K562 (cell line): Measurements from ENCODE around the gene ROR2. TPM values are rescaled to one million over a fixed set of nuclear protein-coding genes. Genes with fewer than 3 reads are reported as not detected.

Experiments
- ATAC-seq: fragments of 200-7000 bp; cut with Tn5 transposase; 3 replicates; pipeline ENCODE4 v1.9.1; 2020; ENCODE audit warnings: moderate library complexity
- BruUV-seq: library from RNA; stranded (reverse); fragments of 400-500 nt; replicated peaks from 2 replicates; lab custom pipeline; 2021; lab: Mats Ljungman, UMichigan
- CTCF ChIA-PET: fragments of 300-600 bp; formaldehyde crosslinking; extraction: SDS; loops from one replicate; lab custom pipeline; 2021; ENCODE audit warnings: low intra/inter-chr PET ratio; lab: Yijun Ruan, JAX
- POLR2A ChIA-PET: fragments of 300-600, 350-650 bp; sonication (Branson Sonifier 250); formaldehyde crosslinking; extraction: SDS; loops from one replicate; lab custom pipeline; 2021; ENCODE audit warnings: antibody characterized with exemption, inconsistent platforms; lab: Yijun Ruan, JAX
- DNase-seq, 4 experiments: peaks; one replicate each; pipeline versions ENCODE4 v3.0.0 to v3.0.0-alpha.2; 2011 to 2018; ENCODE audit warnings: low spot score in 3 of 4, mixed read lengths in 3 of 4; ENCODE audit errors: extremely low read depth in 1 of 4
- FAIRE-seq: peaks from 2 replicates; lab custom pipeline; 2011; peaks lifted over from hg19 to GRCh38; lab: Jason Lieb, UNC
- H2AFZ ChIP-seq: 2 replicates; pipeline ENCODE4 v1.6.0; 2011; ENCODE audit warnings: low read depth, low read length, control low read depth, inconsistent platforms
- H3K27ac ChIP-seq: fragments of 200-600 bp; 3 replicates; pipeline ENCODE4 v1.8.0; 2011; ENCODE audit warnings: low read depth, mild to moderate bottlenecking, control low read depth, inconsistent platforms, low read length, moderate library complexity, mixed read lengths; ENCODE audit errors: extremely low read depth
- H3K27me3 ChIP-seq, 2 experiments: fragments of 300-600 bp in 1 of 2; 2 replicates in 1 of 2; 3 replicates in 1 of 2; pipeline versions ENCODE4 v1.6.0 to v1.8.0; 2011; ENCODE audit warnings: inconsistent platforms in 2 of 2, low read length in 2 of 2, mild to moderate bottlenecking in 1 of 2, mixed read lengths in 1 of 2, moderate library complexity in 1 of 2; ENCODE audit not compliant: control insufficient read depth in 2 of 2, insufficient read depth in 2 of 2
- H3K36me3 ChIP-seq: fragments of 300-600 bp; 3 replicates; pipeline ENCODE4 v1.8.0; 2011; ENCODE audit warnings: mild to moderate bottlenecking, low read length, inconsistent platforms; ENCODE audit not compliant: control insufficient read depth, insufficient read depth
- H3K4me1 ChIP-seq, 2 experiments: fragments of 200-600 bp in 1 of 2; replicated peaks in 1 of 2; 2 replicates in 1 of 2; 3 replicates in 1 of 2; pipeline versions ENCODE4 v1.5.1 to v1.8.0; 2011; ENCODE audit warnings: inconsistent platforms in 2 of 2, low read length in 2 of 2, mild to moderate bottlenecking in 1 of 2, mixed read lengths in 1 of 2, moderate library complexity in 1 of 2; ENCODE audit not compliant: control insufficient read depth in 2 of 2, insufficient read depth in 2 of 2
- H3K4me2 ChIP-seq: 2 replicates; pipeline ENCODE4 v1.6.1; 2011; ENCODE audit warnings: low read length, control low read depth, inconsistent platforms, mixed read lengths; ENCODE audit not compliant: insufficient read depth
- H3K4me3 ChIP-seq: fragments of 200-600 bp; sonication (generic), shearing (Covaris generic); 2 replicates; pipeline ENCODE4 v1.5.1; 2016; ENCODE audit warnings: control low read depth, inconsistent platforms
- H3K79me2 ChIP-seq: fragments of 200-600 bp; 3 replicates; pipeline ENCODE4 v1.8.0; 2011; ENCODE audit warnings: low read length, inconsistent platforms; ENCODE audit not compliant: control insufficient read depth, insufficient read depth
- H3K9ac ChIP-seq, 2 experiments: 2 replicates each; pipeline versions ENCODE4 v1.6.0 to v1.6.1; 2011; ENCODE audit warnings: low read depth in 2 of 2, low read length in 2 of 2, control low read depth in 1 of 2, inconsistent platforms in 1 of 2, mild to moderate bottlenecking in 1 of 2, mixed read lengths in 1 of 2; ENCODE audit not compliant: insufficient read depth in 1 of 2
- H3K9me1 ChIP-seq: one replicate; pipeline ENCODE4 v1.6.0; 2011; ENCODE audit warnings: inconsistent platforms, mild to moderate bottlenecking, low read length, moderate library complexity; ENCODE audit not compliant: control insufficient read depth, insufficient read depth
- H3K9me3 ChIP-seq: replicated peaks from 2 replicates; pipeline ENCODE4 v1.5.1; 2011; ENCODE audit warnings: low read depth, low read length, inconsistent platforms; ENCODE audit not compliant: control insufficient read depth, insufficient read depth
- H4K20me1 ChIP-seq: replicated peaks from 2 replicates; pipeline ENCODE4 v1.6.1; 2011; ENCODE audit warnings: low read length, inconsistent platforms, mixed read lengths; ENCODE audit not compliant: control insufficient read depth, insufficient read depth
- CBX2 ChIP-seq: fragments of 200-600 bp; sonication (generic); IDR thresholded peaks from one replicate; pipeline ENCODE4 v1.6.1; 2012; ENCODE audit warnings: mild to moderate bottlenecking, low read length, inconsistent platforms; ENCODE audit not compliant: insufficient read depth, poor library complexity, severe bottlenecking
- FIP1L1 ChIP-seq: fragments of 200-400 bp; formaldehyde crosslinking; IDR thresholded peaks from 2 replicates; pipeline ENCODE4 v1.6.1; 2018; ENCODE audit warnings: mild to moderate bottlenecking, low read depth, low read length; ENCODE audit not compliant: poor library complexity, severe bottlenecking
- HEY1 ChIP-seq: fragments of 250-450 bp; sonication (Bioruptor Pico); IDR thresholded peaks from 2 replicates; pipeline ENCODE4 v1.5.0; 2020; ENCODE audit warnings: mild to moderate bottlenecking, moderate library complexity, borderline replicate concordance
- MECOM ChIP-seq: fragments of 250-450 bp; sonication (Bioruptor Pico); IDR thresholded peaks from 2 replicates; pipeline ENCODE4 v1.8.0; 2022; ENCODE audit warnings: inconsistent platforms
- RCOR1 ChIP-seq, 2 experiments: IDR thresholded peaks; 2 replicates each; pipeline ENCODE4 v1.6.1; 2012; ENCODE audit warnings: low read depth in 2 of 2, low read length in 2 of 2, borderline replicate concordance in 1 of 2, improper control_type of control experiment in 1 of 2
- RNF2 ChIP-seq: sonication (generic); IDR thresholded peaks from 2 replicates; pipeline ENCODE4 v1.6.1; 2016
- RNF219 ChIP-seq: fragments of 250-450 bp; sonication (Bioruptor Pico); IDR thresholded peaks from 2 replicates; pipeline ENCODE4 v1.5.0; 2022; ENCODE audit warnings: mild to moderate bottlenecking
- SETDB1 ChIP-seq: IDR thresholded peaks from one replicate; pipeline ENCODE4 v1.6.1; 2012; ENCODE audit warnings: low read length, control low read depth, inconsistent platforms
- TCF7 ChIP-seq: sonication (generic); IDR thresholded peaks from 2 replicates; pipeline ENCODE4 v1.6.1; 2016; ENCODE audit warnings: antibody characterized with exemption, borderline replicate concordance
- TRIM25 ChIP-seq: fragments of 450-650 bp; IDR thresholded peaks from 2 replicates; pipeline ENCODE4 v1.7.0; 2016; ENCODE audit warnings: borderline replicate concordance
- ZBTB1 ChIP-seq: sonication (generic); formaldehyde crosslinking; IDR thresholded peaks from 2 replicates; pipeline ENCODE4 v1.8.1; 2023; ENCODE audit warnings: missing genetic modification reagents, low read depth, mild to moderate bottlenecking, borderline replicate concordance
- ZC3H8 ChIP-seq: fragments of 450-650 bp; IDR thresholded peaks from 2 replicates; pipeline ENCODE4 v1.6.1; 2017
- ZNF3 ChIP-seq: fragments of 250-450 bp; sonication (Bioruptor Pico); IDR thresholded peaks from 2 replicates; pipeline ENCODE4 v1.5.0; 2021; ENCODE audit warnings: mild to moderate bottlenecking, moderate library complexity
- WGBS: fragments of 100-300 bp; shearing (Covaris generic); methylation state at CpG from one replicate; pipeline ENCODE4 v1.1.6; 2016; ENCODE audit warnings: low coverage, mixed read lengths; ENCODE audit not compliant: insufficient coverage; ENCODE audit errors: missing lambda C conversion rate; 5-methylcytosine and 5-hydroxymethylcytosine counted together
- in situ Hi-C: fragments of 300-500 bp; cut with MboI; formaldehyde crosslinking; loops from 4 replicates; pipeline ENCODE4 v1.15.0; 2018; ENCODE audit warnings: inconsistent platforms, mixed read lengths
- intact Hi-C: fragments of 100-400 bp; cut with micrococcal nuclease; formaldehyde crosslinking; loops from 2 replicates; pipeline ENCODE4 v1.14.2; 2022
- polyA plus RNA-seq, 8 experiments: library from polyadenylated mRNA; depleted of rRNA in 4 of 8; stranded (reverse) in 5 of 8; unstranded in 3 of 8; fragments of >200 nt; fragmentation: Nextera tagmentation in 2 of 8; fragmentation: Illumina TruSeq in 1 of 8; extraction: Ambion mirVana in 2 of 8; extraction: Trizol in 1 of 8; gene quantifications; 2 replicates each; pipeline versions ENCODE4 v1.2.1 to v1.2.3, GENCODE V29; 2011 to 2014; ENCODE audit warnings: inconsistent platforms in 1 of 8, missing spikeins in 1 of 8
- total RNA-seq, 7 experiments: library from RNA; depleted of rRNA in 6 of 7; stranded (reverse); fragments of >200 nt in 6 of 7; fragmentation: Illumina TruSeq in 2 of 7; extraction: Trizol in 2 of 7; gene quantifications; 2 replicates each; pipeline versions ENCODE4 v1.2.1 to v1.2.3, GENCODE V29; 2011 to 2021; ENCODE audit warnings: low replicate concordance in 1 of 7

Gene ROR2
- total and polyA plus RNA-seq, 9 of the 15 experiments (the other 6 are each of a cell fraction or from before 2014, with no cell fraction given): 5.6 to 33.8 (median 15.3) TPM

GRCh38 chr9:91771027-91771426 lies 179.0 kb downstream of the ROR2 start:
- Histone ChIP-seq H3K4me3 (no peak overlapping the region), H3K4me1 (peaks cover 0 to 5% of the 10 kb centered on the region in 2 experiments; a peak in 2 of 5 replicates), H4K20me1 (no peaks in the 10 kb centered on the region), H2AFZ (no peak overlapping the region), H3K36me3 (peaks cover 28% of the 10 kb centered on the region), H3K9me3 (no peaks in the 10 kb centered on the region), H3K27me3 (no peaks in the 10 kb centered on the region), H3K79me2 (0 out of 3 replicates have a peak, but pooled peaks cover 3% of the 10 kb centered on the region), H3K9ac (no peak overlapping the region), H3K27ac (no peak overlapping the region), H3K4me2 (no peak overlapping the region), H3K9me1 (no peaks in the 10 kb centered on the region)
- DNase-seq (no peak), ATAC-seq (no peak), FAIRE-seq (no peak)
- ChIA-PET CTCF (no interaction called here), POLR2A (interaction anchor here (0.6 to 0.9 kb wide), 2 partner anchors 13 to 15 kb away, joined by 3 read pairs; no protein-coding TSS in a partner anchor)
- 82% methylated on average over 8 of the region's 8 CpGs for WGBS
- no TSS peak for BruUV-seq
- TF ChIP-seq FIP1L1 (no peak), SETDB1 (no peak), TCF7 (no peak), RNF2 (no peak), HEY1 (CRISPR knock-in tag) (no peak), MECOM (CRISPR knock-in tag) (no peak), CBX2 (no peak), ZBTB1 (CRISPR knock-in tag) (no peak), RCOR1 (IDR thresholded peaks at IDR 0.05; ENCODE audit: borderline replicate concordance in 1 of 2, low read depth in 2 of 2, low read length in 2 of 2) (no peak), ZNF3 (CRISPR knock-in tag) (no peak), ZC3H8 (no peak), RNF219 (CRISPR knock-in tag) (no peak), TRIM25 (no peak)
- in situ Hi-C loops (no loop called here), intact Hi-C loops (loop anchor here (10.0 kb wide), 1 partner anchor 134 kb away; no protein-coding TSS in a partner anchor)
